Measurements from ENCODE around the gene ICA1L. TPM values are rescaled to one million over a fixed set of nuclear protein-coding genes. Genes with fewer than 3 reads are reported as not detected.

The ICA1L gene
- total and polyA plus RNA-seq, 7 donors: 0.65 to 5.5 (median 5.0) TPM

DNA sequence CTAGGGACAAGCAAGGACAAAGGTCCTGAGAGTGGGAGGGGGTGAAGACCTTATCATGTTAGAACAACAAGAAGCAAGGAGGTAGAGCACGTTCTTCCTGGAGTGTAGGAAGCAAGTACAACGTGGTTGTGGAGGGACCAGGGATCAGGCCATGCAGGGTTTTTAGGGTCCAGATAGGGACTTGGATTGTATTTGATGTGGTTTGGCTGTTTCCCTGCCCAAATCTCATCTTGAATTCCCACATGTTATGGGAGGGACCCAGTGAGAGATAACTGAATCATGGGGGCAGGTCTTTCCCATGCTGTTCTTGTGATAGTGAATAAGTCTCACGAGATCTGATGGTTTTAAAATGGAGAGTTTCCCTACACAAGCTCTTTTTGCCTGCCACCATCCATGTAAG lies 53.2 kb downstream of the ICA1L start:
- Histone ChIP-seq H3K4me1 (peaks cover 5% of the 10 kb centered on the region), H3K4me3 (no peak overlapping the region), H3K27me3 (ENCODE audit: insufficient read depth in 3 of 3, low read length in 2 of 3) (no peaks in the 10 kb centered on the region), H3K27ac (no peak overlapping the region), H3K36me3 (ENCODE audit: insufficient read depth in 1 of 2, low read depth in 1 of 2) (no peaks in the 10 kb centered on the region), H3K9me3 (no peaks in the 10 kb centered on the region)
- ATAC-seq (no peak), DNase-seq (no peak)
- WGBS, 3 donors: 85 to 88% (median 85%) methylated on average over 3 of the region's 3 CpGs
- intact Hi-C loops (cut with DNase I): no loop called here
- TF ChIP-seq, protein P1, sequence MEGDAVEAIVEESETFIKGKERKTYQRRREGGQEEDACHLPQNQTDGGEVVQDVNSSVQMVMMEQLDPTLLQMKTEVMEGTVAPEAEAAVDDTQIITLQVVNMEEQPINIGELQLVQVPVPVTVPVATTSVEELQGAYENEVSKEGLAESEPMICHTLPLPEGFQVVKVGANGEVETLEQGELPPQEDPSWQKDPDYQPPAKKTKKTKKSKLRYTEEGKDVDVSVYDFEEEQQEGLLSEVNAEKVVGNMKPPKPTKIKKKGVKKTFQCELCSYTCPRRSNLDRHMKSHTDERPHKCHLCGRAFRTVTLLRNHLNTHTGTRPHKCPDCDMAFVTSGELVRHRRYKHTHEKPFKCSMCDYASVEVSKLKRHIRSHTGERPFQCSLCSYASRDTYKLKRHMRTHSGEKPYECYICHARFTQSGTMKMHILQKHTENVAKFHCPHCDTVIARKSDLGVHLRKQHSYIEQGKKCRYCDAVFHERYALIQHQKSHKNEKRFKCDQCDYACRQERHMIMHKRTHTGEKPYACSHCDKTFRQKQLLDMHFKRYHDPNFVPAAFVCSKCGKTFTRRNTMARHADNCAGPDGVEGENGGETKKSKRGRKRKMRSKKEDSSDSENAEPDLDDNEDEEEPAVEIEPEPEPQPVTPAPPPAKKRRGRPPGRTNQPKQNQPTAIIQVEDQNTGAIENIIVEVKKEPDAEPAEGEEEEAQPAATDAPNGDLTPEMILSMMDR (IDR thresholded peaks at IDR 0.05): no peak

DNA sequence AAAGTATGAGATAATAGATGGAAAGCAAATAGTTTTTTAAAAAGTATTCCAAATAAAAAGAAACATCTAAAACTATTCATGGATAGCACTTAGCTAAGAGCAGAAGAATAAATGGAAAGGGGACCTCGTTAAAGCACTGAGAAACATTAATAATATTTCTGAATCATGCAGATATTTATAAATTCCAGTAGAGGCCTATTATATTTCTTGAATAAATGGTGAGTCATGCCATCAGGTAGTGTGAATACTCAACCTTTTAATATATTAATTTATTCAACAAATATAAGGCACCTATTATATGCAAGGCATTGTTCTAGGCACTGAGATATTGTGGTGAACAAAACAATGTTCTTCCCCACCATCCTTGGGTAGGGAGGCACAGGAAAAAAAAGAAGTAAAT lies 53.8 kb downstream of the ICA1L start:
- intact Hi-C loops (cut with DNase I): no loop called here
- ATAC-seq (no peak), DNase-seq (no peak)
- Histone ChIP-seq H3K27ac (no peak overlapping the region), H3K9me3 (no peaks in the 10 kb centered on the region), H3K4me1 (peaks cover 5% of the 10 kb centered on the region), H3K4me3 (no peak overlapping the region), H3K36me3 (ENCODE audit: insufficient read depth in 1 of 2, low read depth in 1 of 2) (no peaks in the 10 kb centered on the region), H3K27me3 (ENCODE audit: insufficient read depth in 3 of 3, low read length in 2 of 3) (no peaks in the 10 kb centered on the region)
- TF ChIP-seq, protein P1 (IDR thresholded peaks at IDR 0.05): no peak
- 73 to 85% (median 77%) methylated on average over 1 of the region's 1 CpG for WGBS, 3 donors

DNA sequence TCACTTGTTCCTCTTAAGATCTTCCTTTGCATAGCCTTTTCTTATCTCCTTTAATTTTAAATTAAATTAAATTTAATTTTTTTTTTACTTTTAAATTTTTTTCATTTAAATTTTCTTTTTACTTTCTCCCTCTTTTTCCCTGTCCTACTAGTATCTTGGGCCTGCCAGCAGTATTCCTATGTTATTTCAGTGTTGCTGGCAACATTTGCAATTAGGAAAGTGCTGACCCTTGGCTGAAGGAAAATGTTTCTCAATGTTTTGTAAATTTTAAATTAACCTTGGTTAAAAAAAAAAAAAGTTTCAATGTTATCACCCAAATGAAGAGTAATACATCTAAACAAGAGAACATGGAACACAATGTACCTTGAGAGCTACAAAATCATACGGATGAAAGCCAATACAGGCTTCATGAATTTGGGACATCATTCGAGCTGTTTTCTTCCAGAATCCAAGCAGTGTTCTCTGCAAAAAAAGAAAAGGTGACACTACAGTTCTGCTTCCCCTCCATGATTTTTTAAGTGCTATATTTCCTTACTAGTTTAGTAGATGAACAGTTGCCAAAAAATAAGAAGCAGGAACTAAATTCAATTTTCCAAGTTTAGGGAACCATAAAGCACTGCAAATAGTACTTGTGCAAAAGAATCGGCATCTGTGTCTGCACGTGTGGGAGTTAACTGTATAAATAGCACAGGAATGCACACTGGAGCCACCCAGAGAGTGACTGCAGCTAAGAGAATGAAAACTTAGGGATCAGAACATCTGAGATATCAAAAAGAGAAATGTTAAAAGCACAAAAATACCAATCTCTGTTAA lies 55.8 kb downstream of the ICA1L start:
- TF ChIP-seq, protein P1 (IDR thresholded peaks at IDR 0.05): no peak
- H3K4me3 ChIP-seq: no peak overlapping the region

DNA sequence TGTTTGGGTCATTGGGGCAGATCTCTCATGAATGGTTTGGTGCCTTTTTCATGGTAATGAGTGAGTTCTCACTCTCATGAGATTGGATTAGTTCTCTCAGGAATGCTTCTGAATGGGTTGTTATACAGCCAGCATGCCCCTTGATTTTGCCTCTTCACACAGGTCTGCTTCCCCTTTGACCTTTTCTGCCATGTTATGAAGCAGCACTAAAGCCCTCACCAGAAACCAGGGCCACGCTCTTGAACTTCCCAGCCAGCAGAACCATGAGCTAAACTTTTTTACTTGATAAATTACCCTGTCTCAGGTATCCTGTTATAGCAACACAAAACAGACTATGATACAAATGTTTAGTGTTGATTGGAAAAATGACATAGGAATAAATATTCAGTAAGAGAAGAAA lies 57.3 kb downstream of the ICA1L start:
- 95 to 100% (median 100%) methylated on average over 1 of the region's 1 CpG for WGBS, 3 donors
- H3K27ac ChIP-seq: no peak overlapping the region
- DNase-seq: no peak
- TF ChIP-seq, protein P1 (IDR thresholded peaks at IDR 0.05): no peak
- intact Hi-C loops (cut with DNase I): no loop called here
- ATAC-seq: no peak
- H3K27me3 ChIP-seq (ENCODE audit: insufficient read depth in 3 of 3, low read length in 2 of 3): no peaks in the 10 kb centered on the region
- H3K4me3 ChIP-seq: no peak overlapping the region
- H3K9me3 ChIP-seq: no peaks in the 10 kb centered on the region
- peaks cover 0 to 4% of the 10 kb centered on the region in 2 donors for H3K36me3 ChIP-seq (ENCODE audit: insufficient read depth in 1 of 2, low read depth in 1 of 2)
- peaks cover 5% of the 10 kb centered on the region for H3K4me1 ChIP-seq

More for the DNA sequence above, 55.8 kb downstream of the ICA1L start:
- H3K36me3 ChIP-seq (ENCODE audit: insufficient read depth in 1 of 2, low read depth in 1 of 2): peaks cover 0 to 3% of the 10 kb centered on the region in 2 donors
- WGBS, 3 donors: 15 to 34% (median 19%) methylated on average over 4 of the region's 4 CpGs
- ATAC-seq (peak in 3 of 4 donors; percentile 17 to 74 (median 48)), DNase-seq (no peak)
- peaks cover 5% of the 10 kb centered on the region for H3K4me1 ChIP-seq
- intact Hi-C loops (cut with DNase I): no loop called here
- H3K9me3 ChIP-seq: no peaks in the 10 kb centered on the region
- no peaks in the 10 kb centered on the region for H3K27me3 ChIP-seq (ENCODE audit: insufficient read depth in 3 of 3, low read length in 2 of 3)
- H3K27ac ChIP-seq: no peak overlapping the region

Data from psoas muscle (tissue), 8 donors.